PC-3 (cell line): Measurements from ENCODE around the gene RAB4A. TPM values are rescaled to one million over a fixed set of nuclear protein-coding genes. Genes with fewer than 3 reads are reported as not detected.

Experiments used
- ATAC-seq: fragments of 200-7000 bp; cut with Tn5 transposase; 2 replicates; pipeline ENCODE4 v1.9.1; 2020; ENCODE audit warnings: mild to moderate bottlenecking, moderate library complexity
- BruUV-seq: library from RNA; stranded (reverse); fragments of 400-500 nt; replicated peaks from 2 replicates; lab custom pipeline; 2021; lab: Mats Ljungman, UMichigan
- CTCF ChIA-PET: fragments of 300-600 bp; sonication (Branson Sonifier 250); formaldehyde crosslinking; loops from one replicate; lab custom pipeline; 2022; ENCODE audit warnings: antibody characterized with exemption; lab: Charles Lee
- POLR2A ChIA-PET: fragments of 300-600 bp; sonication (Branson Sonifier 250); formaldehyde crosslinking; loops from one replicate; lab custom pipeline; 2022; ENCODE audit warnings: antibody characterized with exemption; ENCODE audit not compliant: unreplicated experiment; lab: Charles Lee
- DNase-seq: peaks from one replicate; pipeline ENCODE4 v3.0.0-alpha.2; 2015
- H2AFZ ChIP-seq: fragments of 300-600 bp; sonication (generic); 2 replicates; pipeline ENCODE4 v1.6.0; 2016; ENCODE audit warnings: antibody characterized with exemption, low read length
- H3F3A ChIP-seq: fragments of 300-600 bp; sonication (generic); one replicate; pipeline ENCODE4 v1.6.0; 2017; ENCODE audit warnings: antibody characterized with exemption, low read length, control low read depth, mild to moderate bottlenecking; ENCODE audit not compliant: unreplicated experiment
- H3K27ac ChIP-seq: fragments of 300-600 bp; sonication (generic); 2 replicates; pipeline ENCODE4 v1.5.1; 2016; ENCODE audit warnings: mild to moderate bottlenecking, low read length
- H3K27me3 ChIP-seq: fragments of 300-600 bp; sonication (generic); 2 replicates; pipeline ENCODE4 v1.6.1; 2016; ENCODE audit warnings: low read length, mixed read lengths
- H3K36me3 ChIP-seq: fragments of 300-600 bp; sonication (generic); 2 replicates; pipeline ENCODE4 v1.6.1; 2016; ENCODE audit warnings: low read depth, mixed run types, low read length, mixed read lengths
- H3K4me1 ChIP-seq: fragments of 300-600 bp; sonication (generic); 2 replicates; pipeline ENCODE4 v1.5.1; 2016; ENCODE audit warnings: low read length; ENCODE audit not compliant: insufficient read depth
- H3K4me2 ChIP-seq: fragments of 300-600 bp; sonication (generic); 2 replicates; pipeline ENCODE4 v1.6.0; 2016; ENCODE audit warnings: low read length
- H3K4me3 ChIP-seq: fragments of 300-600 bp; sonication (generic); 2 replicates; pipeline ENCODE4 v1.5.1; 2016; ENCODE audit warnings: mild to moderate bottlenecking, low read length, mixed read lengths
- H3K79me2 ChIP-seq: fragments of 300-600 bp; sonication (generic); 2 replicates; pipeline ENCODE4 v1.6.1; 2017; ENCODE audit warnings: low read length, mixed read lengths
- H3K9ac ChIP-seq: fragments of 300-600 bp; sonication (generic); 2 replicates; pipeline ENCODE4 v1.6.0; 2016; ENCODE audit warnings: mild to moderate bottlenecking, low read length
- H3K9me2 ChIP-seq: fragments of 300-600 bp; sonication (generic); replicated peaks from 2 replicates; pipeline ENCODE4 v1.6.1; 2016; ENCODE audit warnings: mixed run types, low read length, mixed read lengths
- H3K9me3 ChIP-seq: fragments of 300-600 bp; sonication (generic); 2 replicates; pipeline ENCODE4 v1.6.1; 2016; ENCODE audit warnings: low read length, mixed read lengths
- H4K20me1 ChIP-seq: fragments of 300-600 bp; sonication (generic); 2 replicates; pipeline ENCODE4 v1.6.1; 2016; ENCODE audit warnings: low read length, mixed read lengths
- CTCF ChIP-seq: fragments of 300-600 bp; sonication (generic); conservative IDR thresholded peaks from 2 replicates; pipeline ENCODE4 v1.5.1; 2017; ENCODE audit warnings: antibody characterized with exemption, low read depth, mild to moderate bottlenecking, low read length
- EZH2 ChIP-seq: fragments of 300-600 bp; sonication (generic); IDR thresholded peaks from one replicate; pipeline ENCODE4 v1.6.1; 2017; ENCODE audit warnings: antibody characterized with exemption, mild to moderate bottlenecking, low read length; ENCODE audit not compliant: unreplicated experiment
- EZH2phosphoT487 ChIP-seq: fragments of 300-600 bp; sonication (generic); IDR thresholded peaks from 2 replicates; pipeline ENCODE4 v1.6.1; 2018; ENCODE audit warnings: mild to moderate bottlenecking, antibody characterized with exemption, low read length, borderline replicate concordance
- intact Hi-C: fragments of 100-400 bp; cut with micrococcal nuclease; formaldehyde crosslinking; loops from 2 replicates; pipeline ENCODE4 v1.9.0; 2023
- total RNA-seq: library from RNA; depleted of rRNA; stranded (reverse); fragments of >200 nt; gene quantifications from 2 replicates; pipeline ENCODE4 v1.2.3, GENCODE V29; 2014

The RAB4A gene
- total RNA-seq, 1 experiment from 2014 or later: 67.0 TPM

GRCh38 chr1:229248821-229249817 lies 21.8 kb upstream of the RAB4A start:
- no peak overlapping the region for H3K4me2 ChIP-seq
- H3K4me1 ChIP-seq: no peaks in the 10 kb centered on the region
- BruUV-seq: no TSS peak
- no peak overlapping the region for H3K9ac ChIP-seq
- H4K20me1 ChIP-seq: no peaks in the 10 kb centered on the region
- H3F3A ChIP-seq: no peaks in the 10 kb centered on the region
- H3K27ac ChIP-seq: no peak overlapping the region
- intact Hi-C loops: no loop called here
- H3K9me2 ChIP-seq: no peaks in the 10 kb centered on the region
- DNase-seq (no peak), ATAC-seq (no peak)
- no peak overlapping the region for H3K4me3 ChIP-seq
- no peak for TF ChIP-seq CTCF
- no peak for TF ChIP-seq EZH2phosphoT487
- no peak for TF ChIP-seq EZH2
- ChIA-PET POLR2A (no interaction called here), CTCF (no interaction called here)
- H3K79me2 ChIP-seq: no peaks in the 10 kb centered on the region
- H3K36me3 ChIP-seq: no peaks in the 10 kb centered on the region
- 0 out of 2 replicates have a peak, but pooled peaks cover 2% of the 10 kb centered on the region for H3K9me3 ChIP-seq
- H3K27me3 ChIP-seq: no peaks in the 10 kb centered on the region
- H2AFZ ChIP-seq: no peak overlapping the region

- Histone ChIP-seq H3K27ac (no peak overlapping the region), H3K4me3 (no peak overlapping the region), H3K9ac (no peak overlapping the region), H4K20me1 (no peaks in the 10 kb centered on the region), H3K36me3 (no peaks in the 10 kb centered on the region), H2AFZ (no peak overlapping the region), H3K4me1 (no peaks in the 10 kb centered on the region), H3K79me2 (no peaks in the 10 kb centered on the region), H3K9me2 (no peaks in the 10 kb centered on the region), H3F3A (no peaks in the 10 kb centered on the region), H3K4me2 (no peak overlapping the region), H3K9me3 (no peaks in the 10 kb centered on the region), H3K27me3 (no peaks in the 10 kb centered on the region)
- CTCF ChIA-PET: no interaction called here
- no TSS peak for BruUV-seq
- POLR2A ChIA-PET: no interaction called here
- intact Hi-C loops: no loop called here
- ATAC-seq (no peak), DNase-seq (no peak)
- TF ChIP-seq CTCF: no peak
- TF ChIP-seq EZH2: no peak
- TF ChIP-seq EZH2phosphoT487: no peak
Measured at GRCh38 chr1:229249854-229250644, 20.9 kb upstream of the RAB4A start.
